PC-3 (cell line): ENCODE results near the gene SYT1. TPM values are rescaled to one million over a fixed set of nuclear protein-coding genes. Genes with fewer than 3 reads are reported as not detected.
A peak's percentile ranks its signal among the peaks of the same experiment; 100 is the strongest.

ENCODE experiments used
- ATAC-seq: fragments of 200-7000 bp; cut with Tn5 transposase; 2 replicates; pipeline ENCODE4 v1.9.1; 2020; ENCODE audit warnings: mild to moderate bottlenecking, moderate library complexity
- BruUV-seq: library from RNA; stranded (reverse); fragments of 400-500 nt; replicated peaks from 2 replicates; lab custom pipeline; 2021; lab: Mats Ljungman, UMichigan
- CTCF ChIA-PET: fragments of 300-600 bp; sonication (Branson Sonifier 250); formaldehyde crosslinking; loops from one replicate; lab custom pipeline; 2022; ENCODE audit warnings: antibody characterized with exemption; lab: Charles Lee
- POLR2A ChIA-PET: fragments of 300-600 bp; sonication (Branson Sonifier 250); formaldehyde crosslinking; loops from one replicate; lab custom pipeline; 2022; ENCODE audit warnings: antibody characterized with exemption; ENCODE audit not compliant: unreplicated experiment; lab: Charles Lee
- DNase-seq: peaks from one replicate; pipeline ENCODE4 v3.0.0-alpha.2; 2015
- H2AFZ ChIP-seq: fragments of 300-600 bp; sonication (generic); 2 replicates; pipeline ENCODE4 v1.6.0; 2016; ENCODE audit warnings: antibody characterized with exemption, low read length
- H3F3A ChIP-seq: fragments of 300-600 bp; sonication (generic); one replicate; pipeline ENCODE4 v1.6.0; 2017; ENCODE audit warnings: antibody characterized with exemption, low read length, control low read depth, mild to moderate bottlenecking; ENCODE audit not compliant: unreplicated experiment
- H3K27ac ChIP-seq: fragments of 300-600 bp; sonication (generic); 2 replicates; pipeline ENCODE4 v1.5.1; 2016; ENCODE audit warnings: mild to moderate bottlenecking, low read length
- H3K27me3 ChIP-seq: fragments of 300-600 bp; sonication (generic); 2 replicates; pipeline ENCODE4 v1.6.1; 2016; ENCODE audit warnings: low read length, mixed read lengths
- H3K36me3 ChIP-seq: fragments of 300-600 bp; sonication (generic); 2 replicates; pipeline ENCODE4 v1.6.1; 2016; ENCODE audit warnings: low read depth, mixed run types, low read length, mixed read lengths
- H3K4me1 ChIP-seq: fragments of 300-600 bp; sonication (generic); 2 replicates; pipeline ENCODE4 v1.5.1; 2016; ENCODE audit warnings: low read length; ENCODE audit not compliant: insufficient read depth
- H3K4me2 ChIP-seq: fragments of 300-600 bp; sonication (generic); 2 replicates; pipeline ENCODE4 v1.6.0; 2016; ENCODE audit warnings: low read length
- H3K4me3 ChIP-seq: fragments of 300-600 bp; sonication (generic); 2 replicates; pipeline ENCODE4 v1.5.1; 2016; ENCODE audit warnings: mild to moderate bottlenecking, low read length, mixed read lengths
- H3K79me2 ChIP-seq: fragments of 300-600 bp; sonication (generic); 2 replicates; pipeline ENCODE4 v1.6.1; 2017; ENCODE audit warnings: low read length, mixed read lengths
- H3K9ac ChIP-seq: fragments of 300-600 bp; sonication (generic); 2 replicates; pipeline ENCODE4 v1.6.0; 2016; ENCODE audit warnings: mild to moderate bottlenecking, low read length
- H3K9me2 ChIP-seq: fragments of 300-600 bp; sonication (generic); replicated peaks from 2 replicates; pipeline ENCODE4 v1.6.1; 2016; ENCODE audit warnings: mixed run types, low read length, mixed read lengths
- H3K9me3 ChIP-seq: fragments of 300-600 bp; sonication (generic); 2 replicates; pipeline ENCODE4 v1.6.1; 2016; ENCODE audit warnings: low read length, mixed read lengths
- H4K20me1 ChIP-seq: fragments of 300-600 bp; sonication (generic); 2 replicates; pipeline ENCODE4 v1.6.1; 2016; ENCODE audit warnings: low read length, mixed read lengths
- CTCF ChIP-seq: fragments of 300-600 bp; sonication (generic); conservative IDR thresholded peaks from 2 replicates; pipeline ENCODE4 v1.5.1; 2017; ENCODE audit warnings: antibody characterized with exemption, low read depth, mild to moderate bottlenecking, low read length
- EZH2 ChIP-seq: fragments of 300-600 bp; sonication (generic); IDR thresholded peaks from one replicate; pipeline ENCODE4 v1.6.1; 2017; ENCODE audit warnings: antibody characterized with exemption, mild to moderate bottlenecking, low read length; ENCODE audit not compliant: unreplicated experiment
- EZH2phosphoT487 ChIP-seq: fragments of 300-600 bp; sonication (generic); IDR thresholded peaks from 2 replicates; pipeline ENCODE4 v1.6.1; 2018; ENCODE audit warnings: mild to moderate bottlenecking, antibody characterized with exemption, low read length, borderline replicate concordance
- intact Hi-C: fragments of 100-400 bp; cut with micrococcal nuclease; formaldehyde crosslinking; loops from 2 replicates; pipeline ENCODE4 v1.9.0; 2023
- total RNA-seq: library from RNA; depleted of rRNA; stranded (reverse); fragments of >200 nt; gene quantifications from 2 replicates; pipeline ENCODE4 v1.2.3, GENCODE V29; 2014

SYT1 gene
- total RNA-seq, 1 experiment from 2014 or later: 0.51 TPM

DNA sequence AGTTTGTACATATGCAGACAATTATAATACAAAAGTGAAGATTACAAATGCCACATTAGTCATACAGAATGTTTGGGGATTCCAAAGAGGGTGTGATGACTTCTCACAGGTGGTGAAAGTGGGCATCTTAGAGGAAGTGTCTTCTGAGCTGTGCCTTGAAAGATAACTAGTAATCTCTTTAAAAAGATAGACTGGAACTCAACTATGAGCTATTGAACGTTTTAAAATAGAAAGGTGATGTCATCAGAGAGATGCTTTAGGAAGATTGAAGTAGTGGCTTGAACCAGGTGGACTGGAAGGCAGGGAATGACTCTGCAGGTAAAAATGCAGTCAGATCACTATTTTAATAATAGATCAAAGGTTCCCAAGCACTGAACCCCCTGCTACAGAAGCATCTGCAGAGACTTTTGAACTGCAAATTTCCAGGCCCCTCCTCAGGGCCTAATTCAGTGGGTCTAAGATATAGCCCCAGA lies 50.3 kb downstream of the SYT1 start:
- no peak overlapping the region for H3K4me3 ChIP-seq
- H3K9ac ChIP-seq: no peak overlapping the region
- BruUV-seq: no TSS peak
- ChIA-PET POLR2A (no interaction called here), CTCF (no interaction called here)
- no peaks in the 10 kb centered on the region for H3F3A ChIP-seq
- TF ChIP-seq EZH2phosphoT487 (no peak), EZH2 (no peak), CTCF (no peak)
- H2AFZ ChIP-seq: no peak overlapping the region
- no peaks in the 10 kb centered on the region for H3K27me3 ChIP-seq
- intact Hi-C loops: no loop called here
- H3K79me2 ChIP-seq: no peaks in the 10 kb centered on the region
- H3K36me3 ChIP-seq: no peaks in the 10 kb centered on the region
- ATAC-seq: no peak
- H3K27ac ChIP-seq: no peak overlapping the region
- H3K9me2 ChIP-seq: no peaks in the 10 kb centered on the region
- DNase-seq: peak; percentile 57
- no peaks in the 10 kb centered on the region for H4K20me1 ChIP-seq
- 0 out of 2 replicates have a peak overlapping the region, but pooled peaks have one; percentile 27 for H3K4me2 ChIP-seq
- H3K4me1 ChIP-seq: peaks cover 14% of the 10 kb centered on the region
- no peaks in the 10 kb centered on the region for H3K9me3 ChIP-seq

GRCh38 chr12:78916845-78917480 lies 52.4 kb downstream of the SYT1 start:
- intact Hi-C loops: no loop called here
- Histone ChIP-seq H2AFZ (no peak overlapping the region), H3K36me3 (no peaks in the 10 kb centered on the region), H3K9me2 (no peaks in the 10 kb centered on the region), H3F3A (no peaks in the 10 kb centered on the region), H3K79me2 (no peaks in the 10 kb centered on the region), H3K27ac (no peak overlapping the region), H4K20me1 (no peaks in the 10 kb centered on the region), H3K4me1 (peaks cover 9% of the 10 kb centered on the region), H3K9ac (no peak overlapping the region), H3K9me3 (no peaks in the 10 kb centered on the region), H3K27me3 (no peaks in the 10 kb centered on the region), H3K4me3 (no peak overlapping the region), H3K4me2 (peak overlapping the region; percentile 23; the same call in 1 of the 2 replicates)
- POLR2A ChIA-PET: no interaction called here
- TF ChIP-seq EZH2: no peak
- no peak for TF ChIP-seq EZH2phosphoT487
- no peak for TF ChIP-seq CTCF
- peak; percentile 45 for DNase-seq
- ATAC-seq: peak; percentile 64
- CTCF ChIA-PET: no interaction called here
- BruUV-seq: no TSS peak

- no peak for TF ChIP-seq CTCF
- TF ChIP-seq EZH2: no peak
- no peak for TF ChIP-seq EZH2phosphoT487
- intact Hi-C loops: no loop called here
- no peaks in the 10 kb centered on the region for H3K36me3 ChIP-seq
- H3K27me3 ChIP-seq: no peaks in the 10 kb centered on the region
- no peak overlapping the region for H2AFZ ChIP-seq
- H3K9ac ChIP-seq: no peak overlapping the region
- ChIA-PET CTCF (no interaction called here), POLR2A (no interaction called here)
- H3K4me1 ChIP-seq: peaks cover 9% of the 10 kb centered on the region
- H4K20me1 ChIP-seq: no peaks in the 10 kb centered on the region
- no peaks in the 10 kb centered on the region for H3K9me2 ChIP-seq
- H3K9me3 ChIP-seq: no peaks in the 10 kb centered on the region
- no peak overlapping the region for H3K27ac ChIP-seq
- BruUV-seq: no TSS peak
- no peak overlapping the region for H3K4me3 ChIP-seq
- H3K4me2 ChIP-seq: no peak overlapping the region
- H3F3A ChIP-seq: no peaks in the 10 kb centered on the region
- DNase-seq (no peak), ATAC-seq (no peak)
- H3K79me2 ChIP-seq: no peaks in the 10 kb centered on the region
Observed at GRCh38 chr12:78917513-78917912, 52.9 kb downstream of the SYT1 start.
